Colon (tissue), 2 donors: ENCODE measurements around the gene PARP8.
"Not testable (repeated sequence)": the region's sequence is repeated elsewhere in the genome, so short reads cannot be mapped to it uniquely, and the experiment has no call there.

Experiments
- FAIRE-seq: peaks from 2 replicates; lab custom pipeline; 2012; peaks lifted over from hg19 to GRCh38; lab: Jason Lieb, UNC
- donor health status: control.
- donor health status: control.

The PARP8 gene

DNA sequence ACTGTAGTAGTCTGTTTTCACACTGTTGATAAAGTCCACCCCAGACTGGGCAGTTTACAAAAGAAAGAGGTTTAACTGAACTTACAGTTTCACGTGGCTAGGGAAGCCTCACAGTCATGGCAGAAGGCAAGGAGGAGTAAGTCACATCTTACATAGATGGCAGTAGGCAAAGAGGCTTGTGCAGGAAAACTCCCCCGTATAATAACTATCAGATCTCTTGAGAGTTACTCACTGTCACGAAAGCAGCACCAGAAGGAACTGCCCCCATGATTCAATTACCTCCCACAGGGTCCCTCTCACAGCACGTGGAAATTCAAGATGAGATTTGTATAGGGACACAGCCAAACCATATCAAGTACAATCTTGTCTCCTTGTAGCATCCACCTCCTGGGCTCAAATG, 21.1 kb downstream of the PARP8 start:
- FAIRE-seq = no peak

- no peak for FAIRE-seq
Measured at GRCh38 chr5:50691399-50692016, 25.1 kb downstream of the PARP8 start.

GRCh38 chr5:50694027-50694590, 27.7 kb downstream of the PARP8 start:
- no peak for FAIRE-seq

- not testable (repeated sequence) for FAIRE-seq
Measured at GRCh38 chr5:50694626-50695025, 28.2 kb downstream of the PARP8 start.

- no peak for FAIRE-seq
Measured at GRCh38 chr5:50697739-50698138, 31.3 kb downstream of the PARP8 start.

DNA sequence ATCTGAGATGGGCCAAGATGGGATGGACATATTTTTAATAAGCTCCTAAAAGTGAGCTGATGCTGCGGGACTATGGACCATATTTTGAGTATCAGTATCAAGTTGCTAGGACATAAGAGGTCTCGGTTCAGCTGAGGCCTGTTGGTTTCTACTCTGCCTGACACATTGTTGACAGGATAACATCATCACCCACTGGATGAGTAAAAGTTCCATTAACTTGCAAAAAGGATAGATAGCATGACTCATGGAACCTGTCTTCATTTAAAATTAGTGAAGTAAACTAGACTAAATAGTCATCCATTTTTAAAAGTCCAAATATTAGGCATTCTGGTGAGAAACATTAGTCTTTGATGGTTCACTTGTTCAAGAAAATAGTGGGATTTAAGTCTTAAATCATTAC, 33.3 kb downstream of the PARP8 start:
- no peak for FAIRE-seq

- no peak for FAIRE-seq
Measured at GRCh38 chr5:50700706-50701105, 34.3 kb downstream of the PARP8 start.

DNA sequence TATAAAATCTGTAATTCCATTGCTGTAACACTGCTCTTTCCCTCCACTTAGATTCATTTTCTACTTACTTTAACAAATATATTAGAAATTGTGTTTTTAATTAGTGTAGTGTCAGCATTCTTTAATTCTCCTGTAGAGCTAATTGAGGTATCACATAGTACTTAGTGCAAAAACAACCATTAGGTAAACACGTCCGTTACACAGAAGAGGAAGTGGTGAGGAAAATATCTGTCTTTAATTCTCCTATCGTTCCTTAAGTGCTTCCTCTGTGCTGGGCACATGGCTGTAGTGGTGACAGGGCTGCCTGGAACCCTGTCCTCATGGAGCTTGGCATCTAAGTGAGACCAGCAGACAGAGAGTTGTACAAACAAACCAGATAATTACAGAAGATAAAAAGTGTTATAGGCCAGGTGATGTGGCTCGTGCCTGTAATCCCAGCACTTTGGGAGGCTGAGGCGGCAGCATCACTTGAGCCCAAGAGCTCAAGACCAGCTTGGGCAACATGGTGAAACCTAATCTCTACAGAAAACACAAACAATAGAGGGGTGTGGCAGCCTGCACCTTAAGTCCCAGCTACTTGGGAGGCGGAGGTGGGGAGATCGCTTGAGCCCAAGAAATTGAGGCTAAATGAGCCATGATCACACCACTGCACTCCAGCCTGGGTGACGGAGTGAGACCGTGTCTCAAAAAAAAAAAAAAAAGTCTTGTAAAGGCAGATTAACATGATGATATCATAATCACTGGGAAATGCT, 36.4 kb downstream of the PARP8 start:
- no peak for FAIRE-seq

DNA sequence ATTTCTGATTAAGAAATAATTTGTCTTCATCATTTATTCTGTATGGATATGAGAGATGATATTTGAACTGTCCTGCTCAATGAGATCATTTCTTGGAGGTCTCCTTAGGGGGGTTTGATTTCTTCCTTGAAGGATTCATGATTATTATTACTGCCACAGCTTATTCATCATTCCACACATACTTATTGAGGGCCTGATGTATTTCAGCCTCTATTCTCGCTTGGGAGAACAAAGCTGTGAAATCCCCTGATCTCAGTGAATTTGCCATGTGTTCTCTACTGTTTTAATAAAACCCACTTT, 36.9 kb downstream of the PARP8 start:
- no peak for FAIRE-seq

GRCh38 chr5:50704730-50705129, 38.3 kb downstream of the PARP8 start:
- FAIRE-seq = no peak

- no peak for FAIRE-seq
Measured at GRCh38 chr5:50709471-50709870, 43.0 kb downstream of the PARP8 start.

GRCh38 chr5:50710838-50711237, 44.4 kb downstream of the PARP8 start:
- no peak for FAIRE-seq

DNA sequence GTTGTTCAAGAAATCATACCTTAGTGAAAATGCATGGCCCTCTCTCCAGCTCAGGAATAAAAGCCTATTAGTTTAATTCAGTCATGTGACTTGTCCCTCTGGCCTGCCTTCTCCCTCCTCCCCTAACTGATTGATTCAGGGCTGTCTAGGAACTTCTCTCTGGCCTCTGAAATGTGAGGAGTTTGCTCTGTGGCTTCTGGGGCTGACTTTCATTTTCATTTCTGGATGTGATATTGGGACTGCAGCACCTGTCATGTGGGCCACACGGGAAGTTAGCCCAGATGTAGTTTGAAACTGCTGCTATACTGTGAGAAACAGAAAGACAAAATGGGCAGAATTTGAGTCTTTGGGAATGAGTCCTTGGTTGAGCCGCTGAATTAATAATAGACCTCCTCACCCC, 44.8 kb downstream of the PARP8 start:
- FAIRE-seq = no peak

DNA sequence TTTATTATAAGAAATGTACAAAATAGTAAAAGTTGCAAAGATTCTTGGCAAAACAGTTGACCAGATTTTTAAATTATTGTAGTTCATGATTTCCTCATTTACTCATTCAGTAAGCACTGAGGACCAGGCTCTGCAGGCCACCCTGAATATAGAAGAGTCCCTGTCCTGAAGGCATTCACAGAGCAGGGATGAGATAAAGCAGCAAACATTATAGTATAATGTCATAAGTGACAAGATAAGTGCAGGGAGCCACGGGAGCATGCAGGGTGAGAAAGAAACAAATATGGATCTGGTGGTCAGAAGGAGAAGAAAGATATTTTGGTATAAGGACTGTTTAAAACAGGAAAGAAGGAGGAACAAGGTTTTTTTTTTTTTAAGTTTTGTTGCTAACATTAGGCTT, 46.0 kb downstream of the PARP8 start:
- no peak for FAIRE-seq

- no peak for FAIRE-seq
Measured at GRCh38 chr5:50715001-50715400, 48.6 kb downstream of the PARP8 start.

DNA sequence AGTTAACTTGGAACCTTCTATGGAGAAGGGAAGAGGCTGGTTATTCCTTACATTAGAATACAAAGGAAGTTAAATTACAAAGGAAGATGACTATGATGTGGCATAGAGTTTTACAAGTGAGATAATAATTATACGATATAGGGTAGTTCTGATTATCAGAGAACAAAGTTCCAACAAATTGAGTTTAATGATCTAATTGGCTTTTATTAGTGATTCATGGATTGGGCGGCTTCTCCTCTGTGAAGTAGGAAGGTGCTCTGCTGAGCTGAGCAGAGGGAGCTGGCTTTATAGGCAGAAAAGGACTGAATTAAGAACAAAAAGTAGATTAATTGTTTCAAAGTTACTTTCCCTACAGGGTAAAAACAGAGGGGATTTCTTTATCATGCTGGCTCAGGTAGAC, 49.7 kb downstream of the PARP8 start:
- FAIRE-seq = no peak

GRCh38 chr5:50717651-50718050, 51.2 kb downstream of the PARP8 start:
- FAIRE-seq = no peak

- no peak for FAIRE-seq
Measured at GRCh38 chr5:50720061-50720710, 53.7 kb downstream of the PARP8 start.

DNA sequence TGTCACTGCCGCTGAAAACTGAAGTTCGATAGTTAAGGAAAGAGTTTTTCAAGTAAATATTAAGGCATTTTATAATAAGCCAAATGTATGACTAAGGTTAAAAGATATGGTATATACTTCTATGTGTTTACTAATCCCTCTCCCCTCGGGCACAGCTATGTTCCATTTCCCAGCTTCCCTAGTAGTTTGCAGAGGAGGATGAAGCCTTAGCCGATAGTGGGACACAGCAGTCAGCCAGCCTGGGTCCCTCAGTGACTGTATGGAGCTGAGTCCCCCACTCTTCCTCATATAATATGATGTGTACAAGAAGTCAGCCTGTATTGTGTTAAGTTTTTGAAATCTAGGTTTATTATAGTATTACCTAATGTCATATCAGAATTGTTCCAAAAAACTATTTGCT, 55.8 kb downstream of the PARP8 start:
- FAIRE-seq = no peak

DNA sequence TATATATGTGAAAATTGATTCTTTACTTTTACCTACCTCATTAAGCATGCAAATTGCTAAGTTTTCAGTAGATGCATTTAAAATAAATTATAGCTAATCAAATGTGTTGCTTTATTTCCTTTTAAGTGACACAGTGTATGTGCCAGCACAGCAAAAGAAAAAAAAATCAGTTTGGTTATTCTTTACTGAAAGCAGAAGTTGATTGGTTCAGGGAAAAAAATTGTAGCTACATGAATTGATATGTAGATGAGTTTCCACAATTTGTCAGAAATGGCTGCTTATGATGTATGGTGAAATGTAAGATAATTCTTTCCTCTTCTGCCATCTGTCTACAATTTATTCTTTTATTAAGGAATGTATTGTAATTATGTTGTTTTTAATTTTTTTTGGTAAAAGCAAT, 57.8 kb downstream of the PARP8 start:
- no peak for FAIRE-seq

- no peak for FAIRE-seq
Measured at GRCh38 chr5:50725800-50726474, 59.5 kb downstream of the PARP8 start.

DNA sequence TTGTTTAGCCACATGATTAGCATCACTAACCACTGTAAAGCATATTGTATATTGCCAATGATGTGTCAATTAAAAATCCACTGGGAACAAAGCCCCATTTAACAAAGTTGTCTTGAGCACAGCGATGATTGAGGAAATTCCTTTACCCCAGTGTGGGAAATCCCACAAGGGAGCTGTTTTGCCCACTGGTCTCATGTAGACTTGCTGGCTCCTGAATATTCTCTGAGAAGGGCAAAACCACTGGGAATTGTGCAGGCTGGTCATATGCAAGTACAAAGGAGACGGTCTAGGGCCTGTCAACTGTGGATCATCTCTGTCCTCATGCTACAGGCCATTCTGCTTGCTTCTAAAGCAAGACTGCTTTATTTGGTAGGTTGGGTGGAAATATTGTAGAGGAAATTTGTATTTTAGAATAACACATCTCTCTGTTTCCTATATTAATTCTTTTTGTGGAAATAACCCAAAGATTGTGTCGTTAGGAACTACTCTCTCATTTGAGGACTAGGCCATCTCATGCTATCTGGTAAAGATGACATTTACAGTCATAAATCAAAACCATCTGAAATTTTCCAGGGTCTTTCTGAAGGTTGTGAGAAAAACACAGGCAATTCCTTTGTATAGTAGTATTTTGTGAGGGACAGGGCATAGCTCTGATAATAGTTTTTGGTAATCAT, 60.2 kb downstream of the PARP8 start:
- FAIRE-seq = no peak
